Heart left ventricle (tissue), 13 donors: ENCODE data around the gene VTI1A.

Source experiments
- CTCF ChIP-seq, 12 donors: fragments of 200-600 bp; sonication (generic) in 4 of 12; IDR thresholded peaks; one replicate each; pipeline versions ENCODE4 v1.5.0 to v1.8.0; 2018 to 2022; ENCODE audit warnings: antibody characterized with exemption in 12 of 12, mild to moderate bottlenecking in 5 of 12
- POLR2A ChIP-seq, 2 donors: fragments of 450-650 bp; IDR thresholded peaks; one replicate each; pipeline ENCODE4 v1.6.1; 2017; ENCODE audit warnings: antibody characterized with exemption in 2 of 2, mild to moderate bottlenecking in 2 of 2, moderate library complexity in 2 of 2
- donor health status: ischemic (EF 13 %, LVEDD 7.1; RV severe dilation, severe dysfunction).
- donor health status: DM: no; HTN: yes; CAD: no.
- donor health status: DM: no; HTN: no; CAD: no.
- donor health status: ischemic (EF 25% LVEDD 6.9; RV normal size, moderate dysfunction).
- donor health status: ischemic (EF 25% LVEDD 5.7; RV mildly dilated, moderate dysfunction).
- donor health status: ischemic (EF 35%, LVEDD 5.7; RV mildly dilated, moderate dysfunction).
- donor health status: nonischemic (EF 11% LVEDD 7.7; RV severe dilation, severe dysfunction).
- donor health status: DM: yes; HTN: yes; CAD: no.
- donor health status: PGD.
- donor health status: ischemic (EF 29% LVEDD 5.4; RV normal size, mild dysfunction).
- donor health status: nonischemic (EF 23%, LVEDD 6.1; RV moderate dilation, normal function).

- TF ChIP-seq CTCF (IDR thresholded peaks at IDR 0.05) (no peak), POLR2A (IDR thresholded peaks at IDR 0.05) (no peak)
Measured at GRCh38 chr10:112851181-112851580, 404.2 kb downstream of the VTI1A start.
